Measurements from ENCODE around the gene TUBA4A.

TUBA4A gene

DNA sequence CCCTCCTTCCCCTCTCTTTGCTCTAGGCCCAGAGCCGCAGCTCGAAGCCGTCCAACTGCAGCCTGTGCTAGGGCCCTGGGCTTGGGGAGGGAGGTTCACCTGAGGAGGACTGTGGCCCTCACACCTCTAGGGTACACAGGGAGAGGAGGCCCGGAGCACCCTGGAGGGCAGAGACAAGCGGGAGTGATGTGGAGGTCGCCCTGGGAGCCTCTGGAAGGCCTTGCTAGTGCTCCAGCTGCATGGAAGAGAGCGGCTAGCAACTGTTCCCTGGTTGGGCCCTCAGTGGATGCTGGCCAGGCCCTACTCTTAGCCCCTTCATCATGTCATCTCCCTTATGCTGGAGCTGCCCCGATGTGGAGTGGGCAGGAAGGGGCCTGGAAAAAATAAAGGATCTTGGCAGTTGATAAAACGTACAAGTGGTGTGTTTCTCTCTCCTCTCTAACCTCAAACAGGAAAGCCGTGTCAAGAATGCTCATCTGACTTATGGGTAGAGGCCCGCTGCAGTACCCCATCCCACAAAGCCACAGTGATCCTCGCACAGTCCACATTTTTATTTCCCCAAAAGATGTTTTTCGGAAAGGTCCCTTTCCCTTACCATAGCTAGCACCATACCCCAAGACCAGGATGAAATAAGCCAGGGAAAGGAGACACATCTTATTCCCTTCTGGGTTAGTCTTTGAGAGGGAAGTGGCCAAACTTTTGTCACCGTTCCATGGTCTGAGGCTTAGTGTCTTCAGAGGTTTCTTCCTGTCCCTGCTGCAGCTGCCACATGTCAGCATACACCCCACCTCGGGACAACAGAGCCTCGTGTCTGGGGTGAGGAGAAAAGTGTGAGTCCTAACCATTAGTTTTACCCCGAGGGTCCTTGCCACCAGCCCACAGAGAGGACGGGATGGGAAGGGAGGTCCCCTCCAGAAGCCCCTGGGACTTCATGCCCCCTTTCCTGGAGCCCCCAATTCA, 44.2 kb downstream of the TUBA4A start:
- TF ChIP-seq GATA3 (IDR thresholded peaks at IDR 0.05; ENCODE audit: low read depth, low read length) (no peak), GATA2 (IDR thresholded peaks at IDR 0.05; ENCODE audit: low read depth, low read length) (no peak)

- TF ChIP-seq GATA3 (IDR thresholded peaks at IDR 0.05; ENCODE audit: low read depth, low read length), result no peak
- no peak for TF ChIP-seq GATA2 (IDR thresholded peaks at IDR 0.05; ENCODE audit: low read depth, low read length)
Observed at GRCh38 chr2:219207884-219208740, 45.6 kb downstream of the TUBA4A start.

GRCh38 chr2:219207134-219207883, 46.4 kb downstream of the TUBA4A start:
- no peak for TF ChIP-seq GATA2 (IDR thresholded peaks at IDR 0.05; ENCODE audit: low read depth, low read length)
- no peak for TF ChIP-seq GATA3 (IDR thresholded peaks at IDR 0.05; ENCODE audit: low read depth, low read length)

GRCh38 chr2:219206328-219207133, 47.2 kb downstream of the TUBA4A start, which contains the start of gene ZFAND2B:
TSS of gene ZFAND2B (plus strand) at chr2:219206782. CDS start at chr2:219206988, 206 bp downstream.
- TF ChIP-seq GATA2 (IDR thresholded peaks at IDR 0.05; ENCODE audit: low read depth, low read length) (no peak), GATA3 (IDR thresholded peaks at IDR 0.05; ENCODE audit: low read depth, low read length) (no peak)

- no peak for TF ChIP-seq GATA2 (IDR thresholded peaks at IDR 0.05; ENCODE audit: low read depth, low read length)
- TF ChIP-seq GATA3 (IDR thresholded peaks at IDR 0.05; ENCODE audit: low read depth, low read length), result no peak
Observed at GRCh38 chr2:219205981-219206327, 47.8 kb downstream of the TUBA4A start.

GRCh38 chr2:219205165-219205538, 48.6 kb downstream of the TUBA4A start:
- TF ChIP-seq GATA3 (IDR thresholded peaks at IDR 0.05; ENCODE audit: low read depth, low read length), result no peak
- no peak for TF ChIP-seq GATA2 (IDR thresholded peaks at IDR 0.05; ENCODE audit: low read depth, low read length)

GRCh38 chr2:219204425-219205164, 49.1 kb downstream of the TUBA4A start:
- no peak for TF ChIP-seq GATA2 (IDR thresholded peaks at IDR 0.05; ENCODE audit: low read depth, low read length)
- no peak for TF ChIP-seq GATA3 (IDR thresholded peaks at IDR 0.05; ENCODE audit: low read depth, low read length)
